Left lung (tissue), 10 donors: Measurements from ENCODE around the gene PIP5KL1. TPM values are rescaled to one million over a fixed set of nuclear protein-coding genes. Genes with fewer than 3 reads are reported as not detected.

Source experiments
- ATAC-seq: fragments of 200-7000 bp; cut with Tn5 transposase; one replicate; pipeline ENCODE4 v1.9.1; 2020; ENCODE audit warnings: moderate library complexity
- DNase-seq, 4 donors: peaks; one replicate each; pipeline ENCODE4 v3.0.0-alpha.2; 2013 to 2020
- H3K27ac ChIP-seq, 2 donors: fragments of 200-600 bp; sonication (generic) in 1 of 2; one replicate each; pipeline versions ENCODE4 v1.5.0 to v1.8.0; 2020 to 2021
- H3K27me3 ChIP-seq, 2 donors: fragments of 200-600 bp; sonication (generic) in 1 of 2; one replicate each; pipeline versions ENCODE4 v1.5.0 to v1.8.0; 2020 to 2021
- H3K36me3 ChIP-seq, 2 donors: fragments of 200-600 bp; sonication (generic) in 1 of 2; one replicate each; pipeline versions ENCODE4 v1.5.0 to v1.8.0; 2020 to 2021
- H3K4me1 ChIP-seq, 2 donors: fragments of 200-600 bp; one replicate each; pipeline ENCODE4 v1.8.0; 2021
- H3K4me3 ChIP-seq, 2 donors: fragments of 200-600 bp; sonication (generic) in 1 of 2; one replicate each; pipeline versions ENCODE4 v1.5.0 to v1.8.0; 2020 to 2021; ENCODE audit warnings: mild to moderate bottlenecking in 1 of 2
- H3K9me3 ChIP-seq, 2 donors: fragments of 200-600 bp; sonication (generic) in 1 of 2; one replicate each; pipeline versions ENCODE4 v1.5.0 to v1.8.0; 2020 to 2021
- intact Hi-C, 2 donors: fragments of 100-400 bp; cut with DNase I; formaldehyde crosslinking; loops; one replicate each; pipeline versions ENCODE4 v1.11.2 to v1.14.2; 2022
- polyA plus RNA-seq, 6 donors: library from polyadenylated mRNA; unstranded; fragments of 120-200 nt; gene quantifications; one replicate each; pipeline ENCODE4 v1.2.1, GENCODE V29; 2013; ENCODE audit not compliant: insufficient read length in 6 of 6
- total RNA-seq, 2 donors: library from RNA; stranded (reverse); fragmentation: NEBNext Ultra II Directional; extraction: Animal tissue kit (Norgen Biotek cat#: 25700); gene quantifications; one replicate each; pipeline ENCODE4 v1.2.1, GENCODE V29; 2021
- TF ChIP-seq, protein P1 (sequence below), 2 donors: fragments of 200-600 bp; sonication (generic) in 1 of 2; IDR thresholded peaks; one replicate each; pipeline versions ENCODE4 v1.5.0 to v1.8.0; 2021; ENCODE audit warnings: antibody characterized with exemption in 2 of 2
- donor health status: DM: no; HTN: yes; CAD: no.
- donor health status: DM: no; HTN: no; CAD: no.

PIP5KL1 gene
- total and polyA plus RNA-seq, 8 donors = 2.7 to 7.9 (median 5.0) TPM

- H3K4me3 ChIP-seq = no peak overlapping the region
- H3K27ac ChIP-seq = peak overlapping the region in 1 of 2 donors; percentile 16
- H3K27me3 ChIP-seq = no peaks in the 10 kb centered on the region
- ATAC-seq (no peak), DNase-seq (no peak)
- peaks cover 60 to 95% of the 10 kb centered on the region in 2 donors for H3K4me1 ChIP-seq
- H3K9me3 ChIP-seq = no peaks in the 10 kb centered on the region
- no peaks in the 10 kb centered on the region for H3K36me3 ChIP-seq
- TF ChIP-seq, protein P1, sequence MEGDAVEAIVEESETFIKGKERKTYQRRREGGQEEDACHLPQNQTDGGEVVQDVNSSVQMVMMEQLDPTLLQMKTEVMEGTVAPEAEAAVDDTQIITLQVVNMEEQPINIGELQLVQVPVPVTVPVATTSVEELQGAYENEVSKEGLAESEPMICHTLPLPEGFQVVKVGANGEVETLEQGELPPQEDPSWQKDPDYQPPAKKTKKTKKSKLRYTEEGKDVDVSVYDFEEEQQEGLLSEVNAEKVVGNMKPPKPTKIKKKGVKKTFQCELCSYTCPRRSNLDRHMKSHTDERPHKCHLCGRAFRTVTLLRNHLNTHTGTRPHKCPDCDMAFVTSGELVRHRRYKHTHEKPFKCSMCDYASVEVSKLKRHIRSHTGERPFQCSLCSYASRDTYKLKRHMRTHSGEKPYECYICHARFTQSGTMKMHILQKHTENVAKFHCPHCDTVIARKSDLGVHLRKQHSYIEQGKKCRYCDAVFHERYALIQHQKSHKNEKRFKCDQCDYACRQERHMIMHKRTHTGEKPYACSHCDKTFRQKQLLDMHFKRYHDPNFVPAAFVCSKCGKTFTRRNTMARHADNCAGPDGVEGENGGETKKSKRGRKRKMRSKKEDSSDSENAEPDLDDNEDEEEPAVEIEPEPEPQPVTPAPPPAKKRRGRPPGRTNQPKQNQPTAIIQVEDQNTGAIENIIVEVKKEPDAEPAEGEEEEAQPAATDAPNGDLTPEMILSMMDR (IDR thresholded peaks at IDR 0.05) = no peak
- intact Hi-C loops = no loop called here
These were observed 41.0 kb upstream of the PIP5KL1 start for GRCh38 chr9:127971357-127972235.

DNA sequence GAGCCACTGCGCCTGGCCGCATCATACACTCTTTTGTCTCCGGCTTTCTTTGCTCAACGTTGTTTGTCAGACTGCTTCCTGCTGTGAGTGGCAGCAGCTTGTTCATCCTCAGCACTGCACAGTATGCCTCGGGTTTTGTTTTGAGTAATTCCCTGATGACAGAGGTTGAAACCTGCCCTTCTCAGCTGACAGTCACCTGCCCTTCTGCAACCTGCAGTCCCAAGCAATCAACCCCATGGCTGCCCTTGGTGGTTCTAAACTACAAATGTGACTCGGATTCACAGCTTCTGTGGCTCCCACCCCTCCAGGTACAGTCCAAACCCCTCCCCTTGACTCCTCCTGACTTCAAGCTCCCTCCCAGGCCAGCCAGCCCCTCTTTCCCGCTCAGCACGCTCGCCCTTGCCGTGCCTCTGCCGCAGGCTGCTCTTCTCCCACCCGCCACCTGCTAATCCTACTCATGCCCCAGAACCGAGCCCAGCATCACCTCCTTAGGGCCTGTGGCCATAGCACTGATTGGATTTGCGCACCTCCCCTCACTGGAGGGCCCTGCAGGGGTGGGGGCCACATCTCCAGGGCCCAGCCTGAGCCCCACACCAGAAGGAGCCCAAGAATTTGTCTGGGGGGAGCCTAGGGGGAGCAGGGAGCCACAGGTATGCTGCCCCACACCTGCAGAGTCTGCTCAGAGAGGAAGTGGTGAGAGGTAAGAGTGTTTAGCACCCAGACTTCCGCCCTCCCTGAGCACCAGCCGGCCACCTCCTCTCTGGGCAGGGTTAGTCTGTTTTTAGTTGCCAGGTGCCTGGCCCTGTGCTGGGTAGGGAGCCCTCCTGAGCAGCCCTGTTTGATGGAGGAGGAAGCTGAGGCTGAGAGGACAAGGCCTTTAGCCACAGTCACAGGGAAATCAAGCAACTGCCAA, 40.1 kb upstream of the PIP5KL1 start:
- H3K4me3 ChIP-seq = no peak overlapping the region
- no peaks in the 10 kb centered on the region for H3K27me3 ChIP-seq
- H3K36me3 ChIP-seq = no peaks in the 10 kb centered on the region
- peaks cover 61 to 95% of the 10 kb centered on the region in 2 donors for H3K4me1 ChIP-seq
- TF ChIP-seq, protein P1 (IDR thresholded peaks at IDR 0.05) = no peak
- no peak for DNase-seq
- intact Hi-C loops = no loop called here
- peak overlapping the region; percentile 18 to 73 for H3K27ac ChIP-seq
- H3K9me3 ChIP-seq = no peaks in the 10 kb centered on the region
- ATAC-seq = no peak

DNA sequence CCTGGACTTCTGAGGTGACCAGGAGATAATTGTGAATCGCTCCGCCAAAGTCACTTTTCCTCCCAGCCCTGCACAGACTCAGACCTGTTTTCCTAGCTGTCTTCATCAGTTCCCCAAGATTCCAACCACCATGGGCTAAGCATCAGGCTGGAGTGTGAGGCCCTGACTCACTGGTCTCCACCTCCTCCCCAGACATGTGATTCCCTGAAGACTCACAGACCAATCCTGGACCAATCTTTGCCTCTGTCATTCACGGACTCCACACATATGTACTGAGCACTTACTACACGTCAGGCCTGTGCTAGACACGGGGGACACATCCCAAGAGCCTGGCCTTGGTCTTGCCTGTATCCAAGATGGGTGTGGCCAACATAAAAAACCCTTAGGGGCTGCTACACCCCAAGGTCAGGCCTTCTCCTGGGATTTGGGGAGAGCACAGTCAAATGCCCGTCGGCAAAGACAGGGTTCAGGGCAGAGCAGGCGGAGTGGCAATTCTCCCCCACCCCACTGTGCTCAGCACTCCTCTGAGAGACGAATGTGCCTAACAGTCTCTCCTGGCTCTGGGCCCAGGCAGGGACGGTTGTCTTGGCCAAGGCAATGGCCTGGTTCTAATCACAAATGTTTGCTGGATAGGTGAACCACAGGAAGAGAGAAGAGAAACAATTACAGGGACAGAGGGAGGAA, 38.3 kb upstream of the PIP5KL1 start:
- Histone ChIP-seq H3K4me1 (peaks cover 54 to 95% of the 10 kb centered on the region in 2 donors), H3K27ac (peak overlapping the region; percentile 25 to 73), H3K36me3 (no peaks in the 10 kb centered on the region), H3K4me3 (no peak overlapping the region), H3K27me3 (no peaks in the 10 kb centered on the region), H3K9me3 (no peaks in the 10 kb centered on the region)
- intact Hi-C loops = no loop called here
- TF ChIP-seq, protein P1 (IDR thresholded peaks at IDR 0.05) = no peak
- DNase-seq = no peak
- peak; percentile 11 for ATAC-seq

- peak in 1 of 4 donors; percentile 75 for DNase-seq
- H3K27ac ChIP-seq = peak overlapping the region; percentile 25 to 73
- peaks cover 48 to 95% of the 10 kb centered on the region in 2 donors for H3K4me1 ChIP-seq
- H3K27me3 ChIP-seq = no peaks in the 10 kb centered on the region
- no peaks in the 10 kb centered on the region for H3K9me3 ChIP-seq
- H3K36me3 ChIP-seq = no peaks in the 10 kb centered on the region
- H3K4me3 ChIP-seq = no peak overlapping the region
- TF ChIP-seq, protein P1 (IDR thresholded peaks at IDR 0.05) = no peak
- ATAC-seq = peak; percentile 17
- intact Hi-C loops = no loop called here
These were observed 37.5 kb upstream of the PIP5KL1 start for GRCh38 chr9:127968042-127968441.
